ENCODE data around the gene GTF2F2.
"Not testable (repeated sequence)": the region's sequence is repeated elsewhere in the genome, so short reads cannot be mapped to it uniquely, and the experiment has no call there.

The GTF2F2 gene

DNA sequence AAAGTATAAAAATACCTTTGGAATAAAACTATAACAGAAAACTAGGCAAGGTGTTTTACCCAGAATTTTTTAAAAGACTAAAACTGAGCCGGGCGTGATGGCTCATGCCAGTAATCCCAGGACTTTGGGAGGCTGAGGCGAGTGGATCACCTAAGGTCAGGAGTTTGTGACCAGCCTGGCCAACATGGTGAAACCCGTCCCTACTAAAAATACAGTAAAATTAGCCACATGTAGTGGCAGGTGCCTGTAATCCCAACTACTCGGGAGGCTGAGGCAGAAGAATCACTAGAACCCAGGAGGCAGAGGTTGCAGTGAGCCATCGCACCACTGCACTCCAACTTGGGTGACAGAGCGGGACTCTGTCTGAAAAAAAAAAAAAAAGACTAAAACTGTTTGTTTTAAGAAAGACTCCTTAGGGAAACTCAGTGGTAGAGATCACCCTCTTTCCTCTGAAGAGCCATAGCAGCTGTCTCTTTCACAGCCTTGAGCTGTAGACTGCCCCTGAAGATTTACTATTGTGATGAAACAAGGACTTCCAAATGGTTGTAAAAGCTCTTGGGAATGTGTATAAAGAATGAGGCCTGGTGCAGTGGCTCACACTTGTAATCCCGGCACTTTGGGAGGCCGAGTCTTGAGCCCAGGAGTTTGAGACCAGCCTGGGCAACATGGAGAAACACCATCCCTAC lies 95.2 kb downstream of the GTF2F2 start:
- DNase-seq (ENCODE audit: low read depth) = no peak

DNA sequence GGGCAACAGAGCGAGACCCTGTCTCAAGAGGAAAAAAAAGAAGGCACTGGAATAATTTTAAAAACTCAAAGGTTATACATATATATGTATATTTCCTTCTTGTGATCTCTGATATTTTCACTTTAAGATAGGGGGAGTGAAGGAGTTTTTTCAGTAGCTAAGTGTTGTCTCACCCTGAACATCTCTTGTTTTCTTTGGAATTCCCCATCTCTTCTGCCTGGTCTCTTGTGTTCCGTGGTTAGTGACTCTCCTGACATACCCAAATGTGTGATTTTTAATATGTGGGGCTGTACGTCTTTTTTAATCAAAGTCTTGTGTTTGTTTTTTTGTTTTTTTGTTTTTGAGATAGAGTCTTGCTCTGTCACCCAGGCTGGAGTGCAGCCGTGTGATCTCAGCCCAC lies 95.9 kb downstream of the GTF2F2 start:
- DNase-seq (ENCODE audit: low read depth) = no peak

DNA sequence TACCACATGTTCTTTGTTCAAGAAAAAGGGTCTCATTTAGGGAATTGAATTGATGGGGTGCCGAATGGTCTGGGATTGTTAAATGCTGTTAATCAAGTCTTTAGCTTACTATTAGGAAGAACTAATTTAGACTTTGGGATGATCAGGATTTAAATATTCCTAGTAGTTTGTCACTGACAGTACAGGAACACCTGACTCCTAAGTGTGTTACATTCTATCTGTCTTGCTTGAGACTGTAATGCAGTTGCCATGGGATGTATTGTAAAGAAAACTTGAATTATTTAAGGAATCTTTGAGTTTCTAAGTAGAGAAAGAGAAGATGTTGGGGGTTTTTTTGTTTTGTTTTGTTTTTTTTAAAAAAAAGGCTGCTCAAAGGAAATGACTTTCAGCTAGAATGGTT lies 98.4 kb downstream of the GTF2F2 start:
- DNase-seq (ENCODE audit: low read depth) = no peak

DNA sequence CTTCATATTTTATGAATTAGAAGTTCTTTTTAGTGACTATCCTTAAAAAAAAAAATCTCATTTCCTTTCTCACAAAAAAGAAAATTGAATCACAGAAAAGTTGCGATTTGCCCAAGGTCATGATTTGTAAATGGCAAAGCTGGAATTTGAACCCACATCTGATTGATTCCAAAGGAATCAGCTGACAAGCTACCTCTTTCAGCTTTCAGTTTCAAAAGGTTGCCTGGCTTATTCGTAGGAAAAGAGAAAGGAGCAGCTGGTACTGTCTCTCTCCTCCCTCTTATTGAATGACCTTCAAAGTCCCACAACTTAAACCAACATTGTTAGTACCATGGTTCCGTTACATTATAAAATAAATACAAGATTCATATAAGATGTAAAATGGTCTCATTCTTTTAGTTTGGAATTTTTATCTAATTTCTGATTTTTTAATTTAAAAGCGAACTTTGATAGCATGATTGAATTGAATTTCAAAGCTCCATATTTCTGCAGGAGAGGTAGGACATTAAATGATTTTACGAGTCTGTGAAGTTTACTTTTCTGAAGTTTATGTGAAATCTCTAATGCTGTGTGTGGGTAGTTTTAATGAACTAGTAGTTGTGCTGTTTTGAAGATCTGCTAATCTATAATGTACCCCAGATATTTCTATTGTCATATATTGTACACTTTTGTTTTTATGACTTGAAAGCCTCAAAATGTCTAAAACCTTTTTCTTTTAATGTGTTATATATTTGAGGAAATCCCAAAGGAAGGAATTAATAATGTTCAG lies 99.0 kb downstream of the GTF2F2 start:
- DNase-seq (ENCODE audit: low read depth) = no peak

DNA sequence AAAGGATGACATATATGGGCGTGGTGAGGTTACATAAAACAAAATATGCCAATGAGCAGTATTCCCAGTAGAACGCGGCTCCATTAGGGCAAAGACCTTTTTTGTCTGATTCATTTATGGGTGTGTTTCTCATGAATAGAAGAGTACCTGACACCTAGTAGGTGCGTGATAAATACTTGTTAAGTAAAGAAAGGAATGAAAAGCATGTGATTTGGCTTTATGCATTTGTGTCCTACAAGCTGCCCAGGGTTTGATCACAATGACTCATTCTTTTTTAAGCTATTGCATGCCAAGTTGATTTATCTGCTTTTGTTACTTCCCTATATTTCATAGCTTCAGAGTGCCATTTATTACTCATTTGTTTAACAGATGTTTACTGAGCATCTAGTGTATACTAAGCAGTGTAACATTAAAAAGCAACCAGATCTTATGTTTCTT lies 99.6 kb downstream of the GTF2F2 start:
- no peak for DNase-seq (ENCODE audit: low read depth)

DNA sequence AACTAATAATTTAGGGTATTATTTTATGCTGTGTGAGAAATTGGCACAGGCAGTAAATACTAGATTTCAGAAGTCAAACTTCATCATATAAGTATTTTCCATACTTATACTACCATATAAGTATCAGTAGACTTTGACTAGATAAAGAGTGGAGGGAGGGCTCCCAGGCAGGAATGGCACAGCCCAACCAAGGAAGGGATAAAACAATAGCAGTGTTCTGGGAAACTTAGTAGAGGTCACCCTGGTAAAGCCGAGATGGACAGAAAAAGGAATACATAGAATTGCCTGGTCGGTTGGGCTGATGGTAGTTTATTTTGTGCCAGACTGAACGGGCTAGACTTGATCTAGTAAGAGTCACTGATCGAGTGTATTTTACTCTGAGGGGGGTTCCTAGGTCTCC lies 100.1 kb downstream of the GTF2F2 start:
- no peak for DNase-seq (ENCODE audit: low read depth)

DNA sequence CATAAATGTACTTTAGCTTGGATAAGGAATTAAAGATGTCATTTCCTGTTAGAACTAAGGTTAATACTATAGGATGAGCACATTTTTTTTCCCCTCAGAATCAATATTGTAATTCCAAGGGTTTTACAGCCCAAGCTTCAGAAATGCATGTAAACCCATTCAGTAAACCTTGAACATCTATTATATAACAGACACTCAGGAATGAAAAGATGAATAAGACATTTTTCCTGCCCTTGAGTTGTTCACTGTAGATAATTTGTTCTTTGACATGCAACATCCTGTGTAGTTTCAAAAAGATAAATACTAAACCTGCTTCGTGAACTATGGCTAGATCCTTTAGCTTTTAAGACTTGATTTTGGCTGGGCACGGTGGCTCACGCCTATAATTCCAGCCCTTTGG lies 102.2 kb downstream of the GTF2F2 start:
- no peak for DNase-seq (ENCODE audit: low read depth)

DNA sequence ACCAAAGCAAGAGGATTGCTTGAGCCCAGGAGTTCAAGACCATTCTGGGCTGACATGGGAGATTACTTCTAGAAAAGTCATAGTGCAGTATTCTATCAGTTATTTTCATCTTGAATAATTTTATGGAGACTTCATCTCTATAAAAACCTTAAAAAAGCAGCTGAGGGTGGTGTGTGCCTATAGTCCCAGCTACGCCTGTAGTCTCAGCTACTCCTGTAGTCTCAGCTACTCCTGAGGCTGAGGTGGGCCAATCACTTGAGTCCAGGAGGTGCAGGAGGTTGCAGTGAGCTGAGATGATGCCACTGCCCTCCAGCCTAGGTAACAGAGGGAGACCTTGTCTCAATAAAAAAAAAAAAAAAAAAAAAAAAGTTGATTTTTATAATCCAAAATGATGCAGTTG lies 102.6 kb downstream of the GTF2F2 start:
- DNase-seq (ENCODE audit: low read depth) = no peak

DNA sequence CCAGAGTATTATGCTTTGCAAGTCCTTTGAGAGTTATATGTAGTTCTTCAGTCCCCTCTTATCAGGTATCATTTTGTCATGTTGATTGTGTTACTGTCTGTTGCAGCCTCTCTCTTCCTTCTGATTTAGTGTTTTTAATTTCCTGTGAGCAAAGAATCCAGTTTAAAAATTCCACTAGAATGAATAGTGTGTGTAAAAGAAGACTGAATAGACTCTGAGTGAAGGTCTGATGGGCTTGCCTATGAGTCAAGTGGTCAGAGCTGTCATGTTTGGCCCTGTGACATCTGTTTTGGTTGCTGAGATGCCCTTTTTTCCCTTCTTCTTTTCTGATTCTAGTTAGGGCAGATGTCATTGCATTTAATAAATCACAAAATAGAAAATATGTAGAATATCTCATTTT lies 103.9 kb downstream of the GTF2F2 start:
- DNase-seq (ENCODE audit: low read depth) = no peak

DNA sequence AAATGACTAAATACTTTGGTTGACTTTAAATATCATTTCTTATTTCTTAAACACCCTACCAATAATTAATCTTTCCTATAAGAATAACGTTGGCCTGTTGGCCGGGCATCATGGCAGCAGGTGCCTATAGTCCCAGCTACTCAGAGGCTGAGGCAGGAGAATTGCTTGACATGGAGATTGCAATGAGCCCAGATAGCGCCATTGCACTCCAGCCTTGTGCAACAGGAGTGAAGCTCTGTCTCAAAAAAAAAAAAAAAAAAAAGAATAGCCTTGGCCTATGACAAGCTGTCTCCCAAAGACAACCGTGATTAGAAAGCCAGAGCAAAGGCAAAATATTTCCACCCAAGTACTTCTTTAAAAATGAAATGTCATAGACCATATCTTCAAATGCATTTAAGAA lies 105.1 kb downstream of the GTF2F2 start:
- no peak for DNase-seq (ENCODE audit: low read depth)

DNA sequence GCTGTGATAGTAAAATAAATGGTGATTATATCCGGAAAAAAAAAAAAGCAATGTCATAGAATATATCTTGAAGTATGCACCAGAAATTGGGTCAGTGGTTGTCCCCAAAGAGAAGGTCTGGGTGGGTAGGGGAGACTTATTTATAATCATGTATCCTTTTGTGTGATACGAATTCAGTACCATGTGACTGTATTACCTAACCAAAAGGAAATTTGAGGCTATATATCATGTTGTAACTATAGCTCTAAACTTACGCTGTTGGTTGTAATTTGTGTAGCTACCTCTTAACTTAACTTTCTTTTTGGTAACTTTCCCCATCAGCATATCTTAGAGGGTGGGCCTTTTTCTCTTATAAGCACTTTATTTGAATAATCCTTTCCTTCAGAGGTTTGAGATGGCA lies 105.7 kb downstream of the GTF2F2 start:
- no peak for DNase-seq (ENCODE audit: low read depth)

DNA sequence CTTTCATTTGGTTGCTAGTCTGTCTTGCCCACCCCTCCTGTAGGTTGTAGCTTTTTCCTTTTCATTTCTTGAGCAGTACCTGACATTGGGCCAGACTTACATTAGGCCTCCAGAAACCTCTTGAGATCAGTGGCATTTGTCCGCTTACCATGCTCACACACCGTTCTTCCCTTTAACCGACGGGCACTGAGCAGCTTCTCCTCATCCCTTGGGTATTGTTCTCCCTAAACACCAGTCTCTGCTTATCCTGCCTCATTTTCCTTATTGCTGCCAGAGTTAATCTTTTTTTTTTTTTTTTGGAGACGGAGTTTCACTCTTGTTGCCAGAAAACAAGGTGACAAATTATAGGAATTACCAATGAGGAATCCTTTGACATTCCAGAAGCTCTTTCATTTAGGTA lies 107.7 kb downstream of the GTF2F2 start:
- DNase-seq (ENCODE audit: low read depth) = no peak

DNA sequence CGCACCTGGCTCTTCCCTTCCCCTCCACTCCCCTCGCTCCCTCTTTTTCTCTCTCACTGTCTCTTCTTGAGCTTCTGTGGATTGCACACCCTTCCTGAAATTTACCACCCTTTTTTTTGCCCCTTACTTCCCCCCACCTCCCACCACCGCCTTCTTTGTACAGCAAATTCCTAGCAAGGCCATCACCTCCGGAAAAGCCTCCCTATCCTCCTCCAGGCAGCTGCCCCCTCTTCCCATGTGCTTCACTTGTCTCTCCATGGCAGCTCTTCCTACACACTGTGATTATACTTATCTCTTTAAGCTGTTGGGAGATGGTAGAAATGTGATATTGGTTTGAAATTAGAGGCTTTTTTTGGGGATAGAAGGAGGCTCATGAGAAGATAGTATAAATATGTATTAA lies 108.9 kb downstream of the GTF2F2 start:
- no peak for DNase-seq (ENCODE audit: low read depth)

DNA sequence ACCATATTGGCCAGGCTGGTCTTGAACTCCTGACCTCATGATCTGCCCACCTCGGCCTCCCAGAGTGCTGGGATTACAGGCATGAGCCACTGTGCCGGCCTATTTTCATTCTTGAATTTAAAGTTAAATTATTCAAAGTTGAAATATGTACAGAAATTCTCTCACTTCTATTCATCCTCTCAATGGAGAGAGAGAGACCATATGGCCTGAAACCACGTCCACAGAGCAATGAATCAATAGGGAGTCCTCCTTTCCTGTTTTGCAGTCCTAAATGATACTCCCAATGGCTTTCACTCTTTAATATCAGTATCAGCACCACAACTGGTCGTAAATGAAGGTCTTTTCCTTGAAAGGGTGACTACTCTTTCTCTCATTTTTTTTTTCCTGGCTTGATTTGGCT lies 111.0 kb downstream of the GTF2F2 start:
- DNase-seq (ENCODE audit: low read depth) = no peak

DNA sequence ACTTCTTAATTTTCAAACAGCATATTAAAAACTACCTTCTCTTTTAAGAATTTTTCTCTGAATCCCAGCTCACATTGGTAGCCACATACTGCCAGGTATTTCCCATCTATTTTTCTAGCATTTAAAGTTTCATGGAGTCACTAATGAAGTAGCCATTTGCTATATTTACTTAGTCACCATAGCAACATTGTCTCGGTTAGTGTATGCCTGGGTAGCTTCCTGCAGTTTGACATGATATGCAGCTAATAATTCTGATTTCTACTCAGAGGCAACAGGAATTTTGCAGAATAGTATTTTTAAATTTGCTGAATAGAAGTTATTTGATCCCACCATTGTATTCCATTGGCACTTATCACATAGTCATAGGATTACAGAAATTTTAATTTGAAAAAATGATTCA lies 111.4 kb downstream of the GTF2F2 start:
- no peak for DNase-seq (ENCODE audit: low read depth)

DNA sequence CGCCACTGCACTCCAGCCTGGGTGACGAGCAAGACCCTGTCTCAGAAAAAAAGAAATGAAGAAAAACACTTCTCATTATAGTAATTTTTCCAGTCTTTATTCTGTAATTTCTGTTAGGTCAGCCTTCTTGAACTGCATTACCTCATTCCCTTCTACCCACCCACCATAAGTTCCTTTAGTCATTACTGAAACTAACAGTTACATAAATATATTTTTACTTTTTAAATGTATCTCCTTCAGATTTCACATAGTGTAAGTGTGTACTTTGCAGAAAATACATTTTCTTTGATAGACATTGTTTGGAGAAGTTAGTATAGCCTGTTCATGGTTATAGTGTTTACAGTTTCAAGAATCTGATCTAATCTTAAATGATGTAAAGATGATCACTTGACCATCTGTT lies 112.3 kb downstream of the GTF2F2 start:
- no peak for DNase-seq (ENCODE audit: low read depth)

DNA sequence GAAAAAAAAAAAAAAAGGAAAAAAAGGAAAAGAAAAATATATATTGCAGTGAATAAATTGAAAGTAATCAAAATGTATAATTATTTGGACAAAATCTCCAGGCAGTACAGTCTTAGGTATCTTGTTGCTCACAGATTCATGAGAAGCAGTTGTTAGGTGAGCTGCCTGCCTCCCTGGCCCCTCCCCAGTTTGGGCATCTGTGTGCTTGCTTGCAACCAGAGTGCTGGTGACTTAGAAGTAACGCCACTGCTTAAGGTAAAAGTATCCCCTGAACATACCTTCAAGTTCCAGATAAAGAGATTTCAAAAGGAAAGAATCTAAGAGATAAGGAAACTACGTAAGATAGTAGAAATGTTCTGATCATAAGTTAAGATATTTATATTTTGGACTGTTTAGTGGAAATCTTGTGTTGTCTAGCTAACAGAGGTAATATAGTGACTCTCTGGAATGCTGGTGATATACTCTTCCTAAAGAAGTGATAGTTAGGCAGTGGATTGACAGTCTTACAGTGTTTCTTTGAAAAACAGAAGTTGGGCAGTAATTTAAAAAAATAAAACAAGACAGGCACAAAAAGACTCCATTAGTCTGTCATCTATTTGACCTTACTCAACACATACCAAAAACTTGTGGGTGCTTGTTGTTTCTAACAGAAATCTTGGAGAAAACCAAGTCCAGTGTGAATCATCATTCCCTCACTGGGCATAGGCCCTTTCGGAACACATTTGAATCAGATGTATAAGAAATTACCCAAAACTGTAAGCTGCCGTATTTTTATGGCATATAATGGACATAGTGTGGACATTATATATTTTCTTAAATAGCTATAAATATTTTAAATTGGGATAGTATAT lies 118.9 kb downstream of the GTF2F2 start:
- no peak for DNase-seq (ENCODE audit: low read depth)

DNA sequence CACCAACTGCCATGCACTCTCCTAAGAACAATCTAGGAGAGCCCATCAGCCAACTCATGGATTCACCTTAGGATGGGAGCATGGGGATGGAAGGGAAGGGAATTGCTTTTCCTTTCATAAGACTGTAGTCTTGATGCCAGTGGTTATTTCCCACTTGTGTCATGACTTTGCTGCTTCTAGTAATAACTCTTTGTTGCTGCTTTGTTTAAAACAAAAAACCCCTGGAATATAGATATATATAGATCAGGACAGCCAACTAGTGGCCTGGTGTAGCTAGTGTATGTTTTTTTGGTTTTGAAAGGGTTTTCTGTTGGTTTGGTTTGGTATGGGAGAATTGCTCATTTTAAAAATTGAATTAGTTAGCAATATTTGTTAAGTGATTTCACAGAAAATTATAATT lies 119.8 kb downstream of the GTF2F2 start:
- DNase-seq (ENCODE audit: low read depth) = no peak

DNA sequence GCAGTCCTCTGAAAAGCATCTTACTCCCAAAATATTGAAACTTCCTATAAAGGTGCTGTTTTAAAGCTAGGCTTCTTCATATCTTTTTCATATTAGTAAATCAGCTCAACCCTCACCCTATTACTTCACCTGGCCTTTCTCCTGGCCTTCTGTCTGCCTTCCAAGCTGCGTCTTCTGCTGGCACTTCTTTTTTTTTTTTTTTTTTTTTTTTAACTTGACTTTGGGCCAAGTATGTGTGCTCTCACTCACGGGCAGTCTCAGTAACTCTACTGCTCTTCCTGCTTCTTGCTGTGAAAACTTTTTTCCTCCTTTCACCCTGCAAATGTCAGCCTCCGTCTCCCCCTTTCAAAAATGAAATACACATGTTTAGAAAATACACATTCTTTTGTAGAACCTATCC lies 121.8 kb downstream of the GTF2F2 start:
- DNase-seq (ENCODE audit: low read depth) = no peak

DNA sequence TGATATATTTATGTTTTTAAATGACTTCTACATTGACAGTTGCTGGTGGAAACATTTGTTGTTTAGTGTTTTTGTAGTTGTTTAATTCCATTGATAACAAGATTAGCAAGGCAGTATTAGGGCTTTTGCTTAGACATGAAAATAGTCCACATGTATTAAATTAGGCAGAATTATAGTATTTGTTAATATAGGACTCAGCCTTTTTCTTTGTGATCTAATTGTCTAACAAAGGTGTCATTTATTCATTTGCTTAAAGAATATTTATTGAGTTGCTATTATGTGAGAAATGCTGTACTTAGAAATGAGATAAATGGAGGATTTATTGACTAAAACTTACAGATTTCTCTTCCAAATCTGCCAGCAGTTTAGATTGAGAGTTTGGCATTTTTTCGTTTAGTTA lies 122.2 kb downstream of the GTF2F2 start:
- no peak for DNase-seq (ENCODE audit: low read depth)

DNA sequence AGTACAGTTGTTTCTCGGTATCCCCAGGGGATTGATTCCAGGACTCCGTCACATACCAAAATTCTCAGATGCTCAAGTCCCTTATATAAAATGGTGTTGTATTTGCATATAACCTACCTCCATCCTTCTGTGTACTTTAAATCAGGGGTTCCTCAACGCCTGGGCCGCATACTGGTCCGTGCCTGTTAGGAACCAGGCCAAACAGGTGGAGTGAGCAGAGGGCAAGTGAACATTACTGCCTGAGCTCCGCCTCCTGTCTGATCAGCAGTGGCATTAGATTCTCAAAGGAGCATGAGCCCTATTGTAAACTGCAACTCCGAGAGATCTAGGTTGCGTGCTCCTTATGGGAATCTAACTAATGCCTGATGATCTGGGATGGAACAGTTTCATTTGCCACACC lies 122.8 kb downstream of the GTF2F2 start:
- DNase-seq (ENCODE audit: low read depth) = no peak

DNA sequence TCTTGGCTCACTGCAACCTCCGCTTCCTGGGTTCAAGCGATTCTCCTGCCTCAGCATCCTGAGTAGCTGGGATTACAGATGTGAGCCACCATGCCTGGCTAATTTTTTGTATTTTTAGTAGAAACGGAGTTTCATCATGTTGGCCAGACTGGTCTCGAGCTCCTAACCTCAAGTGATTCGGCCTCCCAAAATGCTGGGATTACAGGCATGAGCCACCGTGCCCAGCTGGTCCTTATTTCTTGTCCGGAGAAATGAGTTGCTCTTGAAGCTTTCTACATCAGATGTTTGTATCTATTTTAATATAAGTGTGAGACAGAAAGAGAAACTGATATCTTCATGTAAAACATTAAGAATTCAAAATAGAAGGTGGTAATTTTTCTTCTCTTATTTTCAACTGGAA lies 124.4 kb downstream of the GTF2F2 start:
- not testable (repeated sequence) for DNase-seq (ENCODE audit: low read depth)

DNA sequence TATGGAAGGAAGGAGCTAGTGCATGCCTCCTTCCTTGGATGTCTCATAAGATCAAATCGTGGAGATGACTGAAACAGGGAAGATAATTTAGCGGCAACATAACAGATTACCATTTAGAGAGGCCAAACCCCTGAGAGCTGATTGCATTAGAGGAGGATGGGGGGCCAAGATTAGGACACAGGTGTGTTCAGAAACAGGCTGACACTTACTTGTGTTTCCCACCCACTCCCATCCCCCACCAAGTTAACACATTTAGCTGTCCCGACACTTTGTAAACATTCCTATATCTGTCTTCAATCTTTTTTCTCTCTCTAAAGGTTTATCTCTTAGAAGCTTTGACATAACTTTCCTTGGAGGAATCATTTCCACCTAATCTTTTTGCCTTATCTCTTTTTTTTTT lies 129.4 kb downstream of the GTF2F2 start:
- DNase-seq (ENCODE audit: low read depth) = no peak

All from activated T-cell treated with anti-CD3 and anti-CD28 coated beads for 24 hours (primary cell).